GM23248 (cell line): ENCODE measurements around the gene ASTN1. TPM values are rescaled to one million over a fixed set of nuclear protein-coding genes. Genes with fewer than 3 reads are reported as not detected.

Experiments
- DNase-seq: peaks from one replicate; pipeline ENCODE4 v3.0.0-alpha.2; 2015
- H2AFZ ChIP-seq: fragments of 200-600 bp; sonication (generic); 2 replicates; pipeline ENCODE4 v1.6.1; 2016; ENCODE audit warnings: antibody characterized with exemption
- H3F3A ChIP-seq: fragments of 200-600 bp; sonication (generic); 2 replicates; pipeline ENCODE4 v1.6.1; 2016; ENCODE audit warnings: mild to moderate bottlenecking, antibody characterized with exemption, mixed run types; ENCODE audit not compliant: insufficient read depth
- H3K27ac ChIP-seq: fragments of 200-600 bp; sonication (generic); 2 replicates; pipeline ENCODE4 v1.5.1; 2016; ENCODE audit warnings: mild to moderate bottlenecking
- H3K27me3 ChIP-seq: fragments of 200-600 bp; sonication (generic); replicated peaks from 2 replicates; pipeline ENCODE4 v1.6.1; 2016; ENCODE audit warnings: mild to moderate bottlenecking; ENCODE audit not compliant: insufficient read depth
- H3K36me3 ChIP-seq: fragments of 200-600 bp; sonication (generic); 2 replicates; pipeline ENCODE4 v1.6.1; 2016; ENCODE audit warnings: low read depth, mild to moderate bottlenecking
- H3K4me1 ChIP-seq: fragments of 200-600 bp; sonication (generic); 2 replicates; pipeline ENCODE4 v1.6.1; 2016; ENCODE audit warnings: mild to moderate bottlenecking; ENCODE audit not compliant: insufficient read depth
- H3K4me2 ChIP-seq: fragments of 200-600 bp; sonication (generic); one replicate; pipeline ENCODE4 v1.6.1; 2016; ENCODE audit warnings: mild to moderate bottlenecking; ENCODE audit not compliant: unreplicated experiment
- H3K4me3 ChIP-seq: fragments of 200-600 bp; sonication (generic); 2 replicates; pipeline ENCODE4 v1.5.1; 2016; ENCODE audit warnings: mild to moderate bottlenecking
- H3K79me2 ChIP-seq: fragments of 200-600 bp; sonication (generic); 2 replicates; pipeline ENCODE4 v1.6.1; 2016; ENCODE audit warnings: mild to moderate bottlenecking; ENCODE audit not compliant: insufficient read depth
- H3K9ac ChIP-seq: fragments of 200-600 bp; sonication (generic); 2 replicates; pipeline ENCODE4 v1.6.1; 2016; ENCODE audit warnings: mild to moderate bottlenecking
- H3K9me2 ChIP-seq: fragments of 200-600 bp; sonication (generic); 2 replicates; pipeline ENCODE4 v1.6.1; 2016; ENCODE audit warnings: mixed run types, mild to moderate bottlenecking, moderate library complexity; ENCODE audit not compliant: insufficient read depth
- H3K9me3 ChIP-seq: fragments of 200-600 bp; sonication (generic); one replicate; pipeline ENCODE4 v1.6.1; 2017; ENCODE audit warnings: low read depth
- H4K20me1 ChIP-seq: fragments of 200-600 bp; sonication (generic); 2 replicates; pipeline ENCODE4 v1.6.0; 2016; ENCODE audit not compliant: insufficient read depth
- EZH2 ChIP-seq: fragments of 200-600 bp; sonication (generic); IDR thresholded peaks from 2 replicates; pipeline ENCODE4 v1.6.1; 2018; ENCODE audit warnings: antibody characterized with exemption, mild to moderate bottlenecking; ENCODE audit not compliant: insufficient read depth, poor library complexity, severe bottlenecking
- EZH2phosphoT487 ChIP-seq: fragments of 200-600 bp; sonication (generic); IDR thresholded peaks from 2 replicates; pipeline ENCODE4 v1.6.1; 2018; ENCODE audit warnings: antibody characterized with exemption, moderate library complexity, mild to moderate bottlenecking, low read depth; ENCODE audit not compliant: insufficient read depth
- WGBS, 2 experiments: methylation state at CpG; one replicate each; pipeline ENCODE4 v1.1.6; 2015 to 2017; ENCODE audit warnings: low lambda C conversion rate in 2 of 2, low coverage in 1 of 2; ENCODE audit errors: missing lambda C conversion rate in 2 of 2; 5-methylcytosine and 5-hydroxymethylcytosine counted together
- in situ Hi-C: fragments of 300-500 bp; cut with MboI; formaldehyde crosslinking; loops from 2 replicates; pipeline ENCODE4 v1.15.0; 2020
- polyA plus RNA-seq: library from polyadenylated mRNA; unstranded; fragments of >200 nt; fragmentation: Nextera tagmentation; extraction: Ambion mirVana; gene quantifications from 2 replicates; pipeline ENCODE4 v1.2.1, GENCODE V29; 2016
- total RNA-seq: library from RNA; depleted of rRNA; stranded (reverse); fragments of >200 nt; shearing (Covaris generic); gene quantifications from 2 replicates; pipeline ENCODE4 v1.2.3, GENCODE V29; 2014

ASTN1 gene
- total and polyA plus RNA-seq, 2 experiments from 2014 or later = not detected

- no peak for DNase-seq
- H3K79me2 ChIP-seq = no peaks in the 10 kb centered on the region
- no peaks in the 10 kb centered on the region for H3F3A ChIP-seq
- no peaks in the 10 kb centered on the region for H3K27me3 ChIP-seq
- no peaks in the 10 kb centered on the region for H3K36me3 ChIP-seq
- WGBS, 2 experiments = 0 to 13% methylated on average over 1 of the region's 1 CpG
- no peak overlapping the region for H3K27ac ChIP-seq
- H3K4me3 ChIP-seq = no peak overlapping the region
- H3K9ac ChIP-seq = no peak overlapping the region
- no peak overlapping the region for H2AFZ ChIP-seq
- no peaks in the 10 kb centered on the region for H3K9me2 ChIP-seq
- in situ Hi-C loops = loop anchor here (10.0 to 25.0 kb wide), 2 partner anchors 292 to 1685 kb away; no protein-coding TSS in a partner anchor
- H4K20me1 ChIP-seq = no peaks in the 10 kb centered on the region
- no peak for TF ChIP-seq EZH2phosphoT487
- TF ChIP-seq EZH2 = no peak
- no peak overlapping the region for H3K4me2 ChIP-seq
- no peaks in the 10 kb centered on the region for H3K4me1 ChIP-seq
- H3K9me3 ChIP-seq = no peaks in the 10 kb centered on the region
Observed at GRCh38 chr1:176847052-176847451, 317.5 kb downstream of the ASTN1 start.

GRCh38 chr1:176843352-176844297 is 320.9 kb downstream of the ASTN1 start:
- Histone ChIP-seq H3K36me3 (no peaks in the 10 kb centered on the region), H3K4me3 (no peak overlapping the region), H3K9me2 (no peaks in the 10 kb centered on the region), H3F3A (no peaks in the 10 kb centered on the region), H4K20me1 (no peaks in the 10 kb centered on the region), H2AFZ (no peak overlapping the region), H3K4me2 (no peak overlapping the region), H3K79me2 (no peaks in the 10 kb centered on the region), H3K4me1 (no peaks in the 10 kb centered on the region), H3K9ac (no peak overlapping the region), H3K27me3 (no peaks in the 10 kb centered on the region), H3K9me3 (no peaks in the 10 kb centered on the region), H3K27ac (no peak overlapping the region)
- DNase-seq = peak; percentile 78
- in situ Hi-C loops = loop anchor here (10.0 to 25.0 kb wide), 2 partner anchors 289 to 1681 kb away; no protein-coding TSS in a partner anchor
- TF ChIP-seq EZH2phosphoT487 (no peak), EZH2 (no peak)
- 0 to 3% methylated on average over 4 of the region's 4 CpGs for WGBS, 2 experiments

- H3K4me1 ChIP-seq = no peaks in the 10 kb centered on the region
- no peaks in the 10 kb centered on the region for H3K9me3 ChIP-seq
- H3K4me2 ChIP-seq = no peak overlapping the region
- no peaks in the 10 kb centered on the region for H3K36me3 ChIP-seq
- no peak overlapping the region for H3K9ac ChIP-seq
- TF ChIP-seq EZH2 (no peak), EZH2phosphoT487 (no peak)
- no peaks in the 10 kb centered on the region for H3F3A ChIP-seq
- no peaks in the 10 kb centered on the region for H4K20me1 ChIP-seq
- no peak overlapping the region for H3K27ac ChIP-seq
- no peak for DNase-seq
- in situ Hi-C loops = loop anchor here (10.0 to 25.0 kb wide), 2 partner anchors 286 to 1679 kb away; no protein-coding TSS in a partner anchor
- no peaks in the 10 kb centered on the region for H3K79me2 ChIP-seq
- no peaks in the 10 kb centered on the region for H3K9me2 ChIP-seq
- H3K4me3 ChIP-seq = no peak overlapping the region
- WGBS, 2 experiments = 0 to 10% methylated on average over 2 of the region's 2 CpGs
- no peaks in the 10 kb centered on the region for H3K27me3 ChIP-seq
- no peak overlapping the region for H2AFZ ChIP-seq
Observed at GRCh38 chr1:176841238-176841637, 323.3 kb downstream of the ASTN1 start.

- in situ Hi-C loops = loop anchor here (10.0 to 25.0 kb wide), 2 partner anchors 454 to 1677 kb away; no protein-coding TSS in a partner anchor
- H3K27me3 ChIP-seq = no peaks in the 10 kb centered on the region
- H3K36me3 ChIP-seq = no peaks in the 10 kb centered on the region
- H3F3A ChIP-seq = no peaks in the 10 kb centered on the region
- H3K4me3 ChIP-seq = no peak overlapping the region
- no peaks in the 10 kb centered on the region for H3K9me2 ChIP-seq
- H3K9ac ChIP-seq = no peak overlapping the region
- H3K4me1 ChIP-seq = no peaks in the 10 kb centered on the region
- no peak overlapping the region for H2AFZ ChIP-seq
- no peaks in the 10 kb centered on the region for H3K79me2 ChIP-seq
- H3K9me3 ChIP-seq = no peaks in the 10 kb centered on the region
- no peak overlapping the region for H3K4me2 ChIP-seq
- WGBS, 2 experiments = 69 to 72% methylated on average over 4 of the region's 4 CpGs
- H3K27ac ChIP-seq = no peak overlapping the region
- TF ChIP-seq EZH2phosphoT487 (no peak), EZH2 (no peak)
- H4K20me1 ChIP-seq = no peaks in the 10 kb centered on the region
- no peak for DNase-seq
Observed at GRCh38 chr1:176839216-176839615, 325.3 kb downstream of the ASTN1 start.
